ENCODE data around the gene NCKAP5. TPM values are rescaled to one million over a fixed set of nuclear protein-coding genes. Genes with fewer than 3 reads are reported as not detected.

Gene NCKAP5
- total and polyA plus RNA-seq, 2 of the 13 experiments (the other 11 are each of a cell fraction or from before 2014, with no cell fraction given), result 0.01 TPM; not detected in 1

DNA sequence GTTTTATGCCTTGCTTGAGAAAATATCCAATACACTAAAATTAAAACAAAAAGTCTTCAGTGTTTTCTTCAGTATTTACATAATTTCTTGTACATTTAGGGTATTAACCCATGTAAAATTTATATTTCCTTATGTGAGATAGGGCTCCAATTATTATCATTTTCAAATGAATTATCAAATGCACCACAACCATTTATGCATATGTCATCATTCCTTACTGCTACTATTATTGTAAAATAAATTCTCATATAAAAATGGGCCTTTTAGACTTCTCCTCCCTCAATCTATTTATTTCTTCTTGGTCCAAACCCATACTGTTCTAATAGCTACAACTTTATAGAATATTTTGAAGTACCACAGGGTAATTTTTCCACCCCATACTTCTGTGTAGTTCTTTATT, 722.9 kb downstream of the NCKAP5 start:
- no peaks in the 10 kb centered on the region for H3K27me3 ChIP-seq (ENCODE audit: control insufficient read depth in 1 of 2, insufficient read depth in 2 of 2, low read length in 2 of 2)
- no peak overlapping the region for H3K9ac ChIP-seq (ENCODE audit: insufficient read depth, low read depth, low read length)
- H3K27ac ChIP-seq (ENCODE audit: extremely low read length, insufficient read depth, low read length), result no peak overlapping the region
- H3K9me3 ChIP-seq (ENCODE audit: low read length), result peaks cover 5% of the 10 kb centered on the region
- no peak overlapping the region for H3K4me3 ChIP-seq (replicated peaks in 1 of 3; ENCODE audit: insufficient read depth in 1 of 3, low read depth in 2 of 3, low read length in 3 of 3)
- no peaks in the 10 kb centered on the region for H3K36me3 ChIP-seq (replicated peaks in 1 of 2; ENCODE audit: control insufficient read depth in 1 of 2, insufficient read depth in 2 of 2, low read length in 2 of 2)
- ATAC-seq, result no peak
- in situ Hi-C loops (cut with HindIII; ENCODE audit: extremely low pct_ligation_motif_present, low pct_unique_long_range_greater_than_20kb), result no loop called here
- FAIRE-seq, result no peak
- intact Hi-C loops (cut with micrococcal nuclease; ENCODE audit: unreplicated experiment), result no loop called here
- no TSS peak for BruUV-seq (replicated peaks)
- H3K79me2 ChIP-seq (ENCODE audit: insufficient read depth, low read length), result no peaks in the 10 kb centered on the region
- CTCF ChIA-PET (ENCODE audit: low intra/inter-chr PET ratio, low total read pairs), result no interaction called here
- no peaks in the 10 kb centered on the region for H4K20me1 ChIP-seq (ENCODE audit: insufficient read depth, low read length)
- no peaks in the 10 kb centered on the region for H3K4me1 ChIP-seq (ENCODE audit: insufficient read depth, low read length)
- POLR2A ChIA-PET, result no interaction called here
- DNase-seq (ENCODE audit: low spot score), result no peak
- no peak overlapping the region for H2AFZ ChIP-seq (ENCODE audit: low read length)
- no peak overlapping the region for H3K4me2 ChIP-seq (ENCODE audit: low read depth, low read length)
- TF ChIP-seq ZFP36L2 (CRISPR knock-in tag; IDR thresholded peaks at IDR 0.05), result no peak
- TF ChIP-seq MAFK (conservative IDR thresholded peaks at IDR 0.05 in 1 of 2, IDR thresholded peaks at IDR 0.05 in 1 of 2; ENCODE audit: low read length in 2 of 2), result peak; percentile 50 to 83; a peak in 3 of 4 replicates
- TF ChIP-seq MAFF (IDR thresholded peaks at IDR 0.05; ENCODE audit: low read depth, low read length), result peak; percentile 65

DNA sequence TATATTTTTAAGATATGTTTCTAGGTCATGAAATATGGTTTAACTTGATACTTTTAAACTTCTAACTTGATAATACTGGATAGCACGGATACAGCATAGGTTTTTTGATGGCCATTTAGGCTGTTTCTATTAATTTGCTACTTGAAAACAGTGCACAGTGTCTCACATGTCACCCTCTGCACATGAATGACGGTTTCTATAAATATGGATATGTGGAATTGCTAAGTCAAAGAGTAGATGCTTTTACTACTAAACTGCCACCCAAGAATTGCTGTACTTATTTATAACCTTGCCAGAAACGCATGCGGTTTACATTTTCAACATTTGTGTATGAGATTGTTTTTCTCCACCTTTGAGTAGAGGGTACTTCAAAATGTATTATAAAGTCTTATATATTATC, 723.7 kb downstream of the NCKAP5 start:
- 42% methylated on average over 4 of the region's 4 CpGs for WGBS (ENCODE audit: low lambda C conversion rate)
- FAIRE-seq (no peak), DNase-seq (ENCODE audit: low spot score) (no peak), ATAC-seq (no peak)
- no peaks in the 10 kb centered on the region for H3K36me3 ChIP-seq (replicated peaks in 1 of 2; ENCODE audit: control insufficient read depth in 1 of 2, insufficient read depth in 2 of 2, low read length in 2 of 2)
- intact Hi-C loops (cut with micrococcal nuclease; ENCODE audit: unreplicated experiment) (no loop called here), in situ Hi-C loops (cut with HindIII; ENCODE audit: extremely low pct_ligation_motif_present, low pct_unique_long_range_greater_than_20kb) (no loop called here)
- no peaks in the 10 kb centered on the region for H3K4me1 ChIP-seq (ENCODE audit: insufficient read depth, low read length)
- H3K9me3 ChIP-seq (ENCODE audit: low read length), result peaks cover 11% of the 10 kb centered on the region
- no peak overlapping the region for H3K9ac ChIP-seq (ENCODE audit: insufficient read depth, low read depth, low read length)
- H4K20me1 ChIP-seq (ENCODE audit: insufficient read depth, low read length), result no peaks in the 10 kb centered on the region
- no peak overlapping the region for H2AFZ ChIP-seq (ENCODE audit: low read length)
- no peak overlapping the region for H3K4me3 ChIP-seq (replicated peaks in 1 of 3; ENCODE audit: insufficient read depth in 1 of 3, low read depth in 2 of 3, low read length in 3 of 3)
- H3K79me2 ChIP-seq (ENCODE audit: insufficient read depth, low read length), result no peaks in the 10 kb centered on the region
- no TSS peak for BruUV-seq (replicated peaks)
- H3K27me3 ChIP-seq (ENCODE audit: control insufficient read depth in 1 of 2, insufficient read depth in 2 of 2, low read length in 2 of 2), result no peaks in the 10 kb centered on the region
- TF ChIP-seq ZNF367 (CRISPR knock-in tag; IDR thresholded peaks at IDR 0.05; ENCODE audit: borderline replicate concordance) (no peak), REL (CRISPR knock-in tag; conservative IDR thresholded peaks at IDR 0.05) (no peak), NBN (conservative IDR thresholded peaks at IDR 0.05) (no peak), ZNF776 (CRISPR knock-in tag; IDR thresholded peaks at IDR 0.05) (no peak), ZNF180 (CRISPR knock-in tag; IDR thresholded peaks at IDR 0.05; ENCODE audit: borderline replicate concordance, low read depth) (no peak), JUNB (CRISPR knock-in tag; IDR thresholded peaks at IDR 0.05; ENCODE audit: borderline replicate concordance) (no peak), NAIF1 (CRISPR knock-in tag; IDR thresholded peaks at IDR 0.05; ENCODE audit: borderline replicate concordance) (no peak), SRSF4 (IDR thresholded peaks at IDR 0.05; ENCODE audit: low read depth, low read length, poor library complexity, severe bottlenecking) (no peak), ZNF124 (CRISPR knock-in tag; IDR thresholded peaks at IDR 0.05) (no peak)
- TF ChIP-seq, protein P1, sequence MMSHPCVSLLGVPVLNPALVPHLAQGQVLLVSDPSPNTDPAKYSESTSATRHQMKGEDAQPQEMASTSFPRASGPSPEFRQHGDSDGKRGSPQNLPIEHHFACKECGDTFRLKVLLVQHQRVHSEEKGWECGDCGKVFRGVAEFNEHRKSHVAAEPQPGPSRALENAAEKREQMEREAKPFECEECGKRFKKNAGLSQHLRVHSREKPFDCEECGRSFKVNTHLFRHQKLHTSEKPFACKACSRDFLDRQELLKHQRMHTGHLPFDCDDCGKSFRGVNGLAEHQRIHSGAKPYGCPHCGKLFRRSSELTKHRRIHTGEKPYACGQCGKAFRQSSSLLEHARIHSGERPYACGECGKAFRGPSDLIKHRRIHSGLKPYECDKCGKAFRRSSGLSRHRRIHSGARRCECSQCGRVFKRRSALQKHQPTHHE (CRISPR knock-in tag; IDR thresholded peaks at IDR 0.05; ENCODE audit: borderline replicate concordance), result no peak
- TF ChIP-seq, protein P2, sequence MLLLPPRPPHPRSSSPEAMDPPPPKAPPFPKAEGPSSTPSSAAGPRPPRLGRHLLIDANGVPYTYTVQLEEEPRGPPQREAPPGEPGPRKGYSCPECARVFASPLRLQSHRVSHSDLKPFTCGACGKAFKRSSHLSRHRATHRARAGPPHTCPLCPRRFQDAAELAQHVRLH (CRISPR knock-in tag; IDR thresholded peaks at IDR 0.05; ENCODE audit: borderline replicate concordance, low read depth), result no peak
- TF ChIP-seq, protein P3, sequence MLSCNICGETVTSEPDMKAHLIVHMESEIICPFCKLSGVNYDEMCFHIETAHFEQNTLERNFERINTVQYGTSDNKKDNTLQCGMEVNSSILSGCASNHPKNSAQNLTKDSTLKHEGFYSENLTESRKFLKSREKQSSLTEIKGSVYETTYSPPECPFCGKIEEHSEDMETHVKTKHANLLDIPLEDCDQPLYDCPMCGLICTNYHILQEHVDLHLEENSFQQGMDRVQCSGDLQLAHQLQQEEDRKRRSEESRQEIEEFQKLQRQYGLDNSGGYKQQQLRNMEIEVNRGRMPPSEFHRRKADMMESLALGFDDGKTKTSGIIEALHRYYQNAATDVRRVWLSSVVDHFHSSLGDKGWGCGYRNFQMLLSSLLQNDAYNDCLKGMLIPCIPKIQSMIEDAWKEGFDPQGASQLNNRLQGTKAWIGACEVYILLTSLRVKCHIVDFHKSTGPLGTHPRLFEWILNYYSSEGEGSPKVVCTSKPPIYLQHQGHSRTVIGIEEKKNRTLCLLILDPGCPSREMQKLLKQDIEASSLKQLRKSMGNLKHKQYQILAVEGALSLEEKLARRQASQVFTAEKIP (CRISPR knock-in tag; IDR thresholded peaks at IDR 0.05; ENCODE audit: borderline replicate concordance), result no peak
- H3K4me2 ChIP-seq (ENCODE audit: low read depth, low read length), result no peak overlapping the region
- POLR2A ChIA-PET, result no interaction called here
- CTCF ChIA-PET (ENCODE audit: low intra/inter-chr PET ratio, low total read pairs), result no interaction called here
- no peak overlapping the region for H3K27ac ChIP-seq (ENCODE audit: extremely low read length, insufficient read depth, low read length)

All from HepG2 (cell line).